GM21576 (cell line): ENCODE data around the gene MYO1G.

Experiments
- ATAC-seq: cut with Tn5 transposase; IDR thresholded peaks from one replicate; pipeline ENCODE4 v1.9.1; 2021; ENCODE audit warnings: mild to moderate bottlenecking, moderate library complexity; ENCODE audit not compliant: unreplicated experiment

The MYO1G gene

DNA sequence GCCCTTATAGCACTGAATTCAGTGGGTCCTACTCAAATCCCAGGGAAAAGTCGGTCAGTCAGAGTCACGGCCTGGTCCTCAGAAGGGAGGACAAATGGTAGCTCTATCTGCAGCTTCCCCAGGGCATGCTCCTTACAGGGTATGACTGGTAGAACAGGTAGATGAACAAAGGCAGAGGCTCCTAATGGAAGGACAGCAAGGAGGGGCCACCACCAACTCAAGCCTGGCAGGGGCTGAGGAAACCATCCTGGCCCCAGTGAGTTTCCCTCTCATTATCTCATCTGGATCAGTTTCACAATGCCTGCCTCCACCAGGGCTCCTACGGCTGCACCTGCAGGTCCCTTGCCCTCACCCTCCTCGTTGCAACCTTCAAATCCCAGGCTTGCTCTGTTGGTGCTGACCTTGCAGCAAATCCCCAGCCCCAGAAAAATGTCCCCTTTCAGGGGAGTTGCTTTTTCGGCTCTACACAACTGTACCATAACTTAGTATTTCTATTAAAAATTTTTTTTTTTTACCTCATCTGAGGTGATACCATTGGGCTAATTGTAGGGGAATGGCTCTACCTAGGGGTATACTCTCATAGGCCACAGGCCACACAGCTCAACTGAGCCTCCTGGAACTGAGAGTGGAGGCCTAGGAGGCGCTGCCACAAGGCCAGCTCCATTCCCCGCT is 2.4 kb upstream of the MYO1G start:
- ATAC-seq, result peak; percentile 0

DNA sequence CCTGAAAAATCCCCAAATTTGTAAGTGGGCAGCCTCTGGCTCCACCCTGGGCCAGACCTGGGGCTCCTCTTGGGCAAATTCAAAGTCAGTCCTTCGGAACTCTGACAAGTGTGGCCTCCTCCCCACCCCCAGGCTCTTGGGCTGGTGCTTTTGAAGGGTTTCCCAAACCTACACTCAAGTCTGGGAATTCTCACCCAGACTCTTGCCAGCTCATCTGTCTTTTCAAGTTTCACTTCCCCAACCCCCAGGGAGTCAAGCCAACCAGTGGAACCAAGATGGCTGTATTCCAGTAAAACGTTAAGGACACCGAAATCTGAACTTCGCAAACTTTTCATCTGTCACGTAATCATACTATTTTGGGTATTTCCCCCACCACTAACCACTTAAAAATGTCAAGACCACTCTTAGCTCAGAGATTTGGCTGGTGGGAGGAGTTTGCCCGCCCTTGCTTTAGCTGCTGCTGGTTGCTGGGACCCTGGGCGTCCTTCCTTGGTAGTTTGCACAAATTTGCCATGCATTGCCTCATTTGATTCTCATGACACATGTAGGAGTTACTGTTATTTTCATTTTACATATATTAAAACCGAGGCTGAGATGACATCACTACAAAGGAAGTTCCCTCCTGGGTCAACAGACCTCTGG is 1.7 kb upstream of the MYO1G start:
- ATAC-seq, result peak; percentile 37

DNA sequence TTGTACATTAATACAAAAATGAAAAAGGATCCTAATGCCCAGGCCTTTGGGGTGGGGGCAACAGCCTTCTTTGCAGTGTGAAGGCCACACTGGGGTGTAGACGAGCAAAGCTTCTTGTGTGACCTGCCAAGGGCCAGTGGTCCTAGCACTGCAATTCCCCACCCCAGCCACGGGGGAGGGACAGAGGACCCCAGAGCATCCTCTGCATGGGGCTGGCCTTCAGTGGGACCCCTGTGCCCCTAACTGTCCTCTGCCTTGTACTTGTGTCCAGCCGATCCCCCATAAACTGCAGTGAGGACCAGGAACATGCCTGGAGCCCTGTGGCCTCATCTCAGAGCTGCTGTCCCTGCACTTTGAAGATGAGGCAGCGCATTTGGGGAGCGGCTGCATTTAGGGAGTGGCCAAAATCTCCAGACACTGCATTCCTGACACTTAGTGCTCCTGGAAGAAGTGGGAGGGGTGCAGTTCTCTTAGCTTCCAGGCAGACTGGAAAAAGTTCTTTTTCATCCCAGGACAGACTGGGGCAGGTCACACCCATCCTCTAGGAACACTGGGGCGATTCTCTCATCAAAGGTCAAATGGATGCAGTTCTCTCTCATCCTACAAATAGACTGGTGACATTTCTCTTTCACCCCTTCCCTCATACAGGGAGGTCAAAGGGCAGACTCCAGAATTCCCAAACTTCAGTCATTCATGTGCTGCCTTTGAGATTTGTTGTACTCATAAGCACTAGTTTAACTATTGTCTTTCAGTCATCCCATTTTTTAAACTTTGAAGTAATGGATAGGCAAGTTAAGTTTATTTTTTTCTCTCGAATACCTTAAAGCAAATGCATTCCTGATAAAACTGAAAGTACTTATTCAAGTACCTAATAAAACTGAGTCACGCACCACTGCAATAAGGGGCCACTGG is 922 bp upstream of the MYO1G start:
- ATAC-seq, result peak; percentile 7

DNA sequence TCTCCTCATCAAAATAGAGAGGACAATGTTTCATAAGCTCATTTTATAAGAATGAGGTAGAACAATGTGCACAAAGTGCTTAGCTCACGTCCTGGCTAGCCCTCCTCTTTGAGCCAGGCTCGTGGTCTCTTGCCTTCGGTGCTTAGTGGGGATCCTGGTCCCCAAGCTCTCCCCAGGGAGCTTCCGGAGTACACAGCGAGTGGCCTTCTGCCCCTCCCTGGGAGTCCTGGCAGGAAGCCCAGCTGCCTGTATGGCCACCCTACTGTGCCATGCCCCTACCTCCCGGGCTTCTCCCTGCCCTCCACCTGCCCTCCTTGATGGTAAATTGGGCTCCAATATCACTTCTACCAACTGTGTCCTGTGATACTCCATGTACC is 868 bp downstream of the MYO1G start:
- ATAC-seq, result no peak

DNA sequence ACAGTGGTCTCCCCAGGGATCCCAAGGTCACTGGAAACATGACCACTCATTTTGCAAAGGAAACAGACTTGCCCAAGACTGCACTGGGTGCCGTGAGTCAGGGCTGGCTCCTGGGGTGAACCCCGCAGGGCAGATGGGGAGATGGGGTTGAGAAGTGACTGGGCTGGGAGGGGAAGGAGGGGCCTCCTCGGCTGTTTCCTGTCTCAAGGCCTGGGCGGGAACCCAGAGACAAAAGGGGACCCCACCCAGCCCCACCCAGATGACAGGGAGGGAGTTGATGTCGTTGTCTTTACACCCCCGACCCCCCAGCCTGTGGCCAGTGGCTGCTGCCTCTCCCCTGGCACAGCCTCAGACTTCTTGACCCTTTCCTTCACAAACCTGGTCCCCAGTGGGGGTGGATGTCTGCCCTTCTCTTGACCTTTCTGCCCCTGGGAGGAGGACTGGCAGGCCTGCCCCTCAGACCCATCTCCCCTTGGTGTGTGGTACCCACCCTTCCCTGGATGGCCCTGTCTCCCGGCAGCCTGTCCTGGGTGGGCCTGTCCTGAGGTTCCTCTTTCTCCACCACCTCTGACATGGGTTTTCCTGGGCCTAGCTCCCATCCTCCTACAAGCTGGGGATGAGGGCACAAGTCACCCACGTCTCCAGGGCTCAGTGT is 1.4 kb downstream of the MYO1G start:
- ATAC-seq, result no peak

DNA sequence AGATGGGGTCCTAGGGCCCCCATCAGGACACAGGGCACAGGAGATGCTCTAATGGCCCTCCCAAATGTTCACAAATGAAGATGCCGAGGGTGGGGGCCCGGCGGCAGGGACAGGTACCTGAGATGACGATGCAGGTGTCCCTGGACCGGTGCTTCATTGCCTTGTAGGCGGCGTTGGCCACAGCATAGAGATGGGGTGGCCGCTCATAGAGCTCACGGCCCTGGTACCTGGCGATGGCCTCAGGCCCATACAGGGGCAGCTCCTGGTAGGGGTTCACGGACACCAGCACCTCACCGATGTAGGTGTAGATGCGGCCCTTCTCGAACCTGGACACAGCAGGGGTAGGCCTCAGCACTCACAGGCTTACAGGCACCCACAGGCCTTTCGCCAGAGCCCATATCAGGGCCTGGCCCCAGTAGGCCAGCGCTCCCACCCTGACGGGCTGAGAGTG is 2.0 kb downstream of the MYO1G start:
- no peak for ATAC-seq

DNA sequence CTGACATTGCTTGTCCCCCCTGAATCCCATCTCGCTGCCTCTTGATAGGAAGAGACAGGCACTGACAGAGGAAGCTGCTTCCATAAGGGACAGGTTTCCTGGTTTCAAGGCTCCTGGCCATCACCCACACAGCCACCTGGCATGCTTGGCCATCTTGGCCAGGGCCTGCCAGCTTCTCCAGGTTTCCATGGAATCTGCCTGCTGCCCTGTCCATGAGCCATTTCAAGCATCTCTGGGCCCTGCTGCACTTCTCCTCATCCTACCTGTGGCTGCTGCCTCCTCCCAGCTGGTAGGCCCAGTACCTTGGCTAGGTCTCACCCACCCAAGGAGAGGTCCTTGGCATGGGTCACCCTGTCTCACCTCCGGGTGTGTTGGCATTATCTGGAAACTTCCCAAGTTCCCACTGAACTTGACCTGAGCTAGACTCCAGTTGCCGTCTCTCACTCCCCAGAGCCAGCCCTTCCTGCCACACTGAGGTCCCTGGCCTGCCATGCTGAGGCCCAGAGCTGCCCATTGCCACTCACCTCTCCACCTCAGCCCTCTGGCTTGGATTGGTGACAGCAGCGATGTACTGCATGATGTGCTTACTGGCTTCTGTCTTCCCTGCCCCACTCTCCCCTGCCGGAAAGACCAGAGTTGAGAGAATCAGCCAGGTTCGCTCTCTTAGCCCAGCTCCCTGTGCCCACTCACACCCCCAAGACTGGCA is 2.6 kb downstream of the MYO1G start:
- ATAC-seq, result no peak

DNA sequence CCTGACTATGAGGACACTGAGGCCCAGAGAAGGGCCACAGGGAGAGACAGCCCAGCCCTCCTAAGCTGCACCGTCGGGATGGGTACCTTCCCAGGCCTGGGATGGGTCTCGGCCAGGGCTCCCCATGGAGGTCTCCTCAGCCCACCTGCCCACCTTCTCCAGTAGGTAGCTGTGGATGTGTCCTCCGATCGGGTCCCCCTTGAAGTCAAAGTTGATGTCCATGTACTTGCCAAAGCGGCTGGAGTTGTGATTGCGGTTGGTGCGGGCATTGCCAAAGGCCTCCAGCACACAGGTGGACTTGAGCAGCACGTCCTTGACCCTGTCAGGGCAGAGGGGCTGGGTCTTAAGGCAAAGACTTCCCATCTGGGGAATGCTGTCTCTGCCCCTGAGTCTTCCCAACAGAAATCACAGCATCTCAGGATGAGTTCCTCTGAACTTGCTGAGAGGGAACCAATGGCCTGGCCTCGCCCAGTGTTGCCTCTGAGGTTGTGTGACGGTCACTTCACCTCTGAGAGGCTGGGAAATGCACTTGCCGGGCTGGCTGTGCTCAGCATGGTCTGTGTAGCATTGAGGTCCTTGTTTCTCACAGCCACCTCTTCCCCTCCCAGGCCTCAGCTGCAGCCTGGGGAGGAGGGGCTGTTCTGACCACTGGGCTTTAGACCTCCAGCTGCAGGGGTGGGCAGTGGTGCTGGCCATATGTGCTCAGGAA is 3.3 kb downstream of the MYO1G start:
- no peak for ATAC-seq

DNA sequence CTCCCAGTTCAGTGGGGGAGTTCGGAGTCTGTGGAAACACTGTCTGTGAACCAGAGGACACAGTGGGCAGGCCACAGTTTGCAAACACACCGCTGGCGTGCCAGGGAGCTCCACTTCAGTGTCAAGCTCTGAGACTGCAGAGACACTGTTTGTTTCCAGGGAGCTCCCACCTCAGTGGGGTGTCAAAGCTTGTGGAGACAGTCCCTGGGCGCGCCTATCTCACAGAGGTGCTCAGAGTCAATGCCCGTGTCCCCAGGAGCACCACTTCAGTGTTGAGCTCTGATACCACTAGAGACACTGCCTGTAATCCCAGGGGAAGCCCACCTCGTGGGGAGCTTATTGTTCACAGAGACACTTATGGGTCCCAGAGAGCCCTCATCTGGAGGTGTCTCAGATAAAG is 4.3 kb downstream of the MYO1G start:
- no peak for ATAC-seq

DNA sequence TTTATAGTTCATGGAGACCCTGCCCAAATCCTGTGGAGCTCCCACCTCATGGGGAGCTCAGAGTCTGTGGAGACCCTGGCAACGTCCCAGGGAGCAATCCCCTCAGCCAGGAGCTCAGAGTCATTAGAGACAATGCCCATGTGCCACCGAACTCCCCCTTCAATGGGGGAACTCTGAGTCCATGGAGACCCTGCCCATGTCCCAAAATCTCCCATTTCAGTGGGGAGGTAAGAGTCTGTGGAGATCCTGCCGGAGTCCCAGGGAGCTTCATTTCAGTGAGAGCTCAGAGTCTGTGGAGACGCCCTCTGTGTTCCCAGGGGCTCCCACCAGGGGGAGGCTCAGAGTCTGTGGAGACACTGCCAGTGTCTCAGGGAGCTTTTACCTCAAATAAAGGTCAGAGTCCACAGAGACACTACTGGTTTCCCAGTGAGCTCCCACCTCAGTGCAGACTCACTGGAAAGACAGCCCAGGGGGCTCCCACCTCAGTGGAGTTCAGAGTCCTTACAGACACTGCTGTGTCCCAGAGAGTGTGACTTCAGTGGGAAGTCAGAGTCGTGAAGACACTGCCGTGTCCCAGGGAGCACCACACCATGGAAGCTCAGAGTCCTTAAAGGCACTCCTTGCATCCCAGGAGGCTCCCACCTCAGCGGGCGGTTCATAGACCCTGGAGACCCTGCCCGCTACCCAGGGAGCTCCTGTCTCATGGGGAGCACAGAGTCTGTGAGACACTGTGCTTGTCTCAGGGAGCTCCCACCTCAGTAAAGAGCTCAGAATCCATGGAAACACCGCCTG is 5.0 kb downstream of the MYO1G start:
- ATAC-seq, result no peak

DNA sequence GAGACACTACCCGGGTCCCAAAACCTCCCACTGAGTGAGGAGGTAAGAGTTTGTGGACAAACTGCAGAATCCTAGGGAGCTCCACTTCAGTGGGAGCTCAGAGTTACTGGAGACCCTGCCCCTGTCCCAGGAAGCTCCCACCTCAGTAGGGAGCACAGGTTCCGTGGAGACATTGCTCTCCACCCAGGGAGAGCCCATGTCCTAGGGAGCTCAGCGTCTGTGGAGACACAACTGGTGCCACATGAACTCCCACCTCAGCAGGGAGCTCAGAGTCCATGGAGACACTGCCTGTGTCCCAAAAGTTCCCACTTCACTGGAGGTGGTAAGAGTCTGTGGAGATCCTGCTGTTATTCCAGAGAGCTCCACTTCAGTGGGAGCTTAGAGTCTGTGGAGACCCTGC is 6.3 kb downstream of the MYO1G start:
- ATAC-seq, result no peak

DNA sequence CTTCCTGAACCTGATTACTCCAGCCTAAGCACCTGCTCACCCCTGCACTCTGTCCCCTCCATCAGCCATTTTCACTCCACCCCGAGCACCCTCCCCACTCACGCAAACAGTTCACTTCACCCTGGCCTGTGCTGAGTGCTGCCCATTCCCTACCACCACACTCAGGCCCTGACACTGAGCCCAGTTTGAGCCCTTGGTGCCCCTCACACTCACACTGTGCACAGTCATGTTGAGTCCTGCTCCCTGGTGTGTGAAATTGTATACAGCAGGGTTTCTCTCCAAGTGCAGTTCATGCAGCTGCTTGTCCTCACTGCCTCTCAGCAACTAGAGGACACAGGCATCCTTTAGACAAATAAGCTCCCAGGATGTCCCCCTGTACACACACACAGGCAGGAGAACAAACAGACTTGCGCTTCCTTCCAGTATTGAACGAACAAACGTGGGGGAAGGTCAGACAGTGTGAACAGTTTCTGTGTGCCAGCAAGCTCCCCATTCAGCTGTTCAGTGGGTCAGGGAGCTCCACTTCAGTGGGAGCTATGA is 6.8 kb downstream of the MYO1G start:
- ATAC-seq, result no peak

DNA sequence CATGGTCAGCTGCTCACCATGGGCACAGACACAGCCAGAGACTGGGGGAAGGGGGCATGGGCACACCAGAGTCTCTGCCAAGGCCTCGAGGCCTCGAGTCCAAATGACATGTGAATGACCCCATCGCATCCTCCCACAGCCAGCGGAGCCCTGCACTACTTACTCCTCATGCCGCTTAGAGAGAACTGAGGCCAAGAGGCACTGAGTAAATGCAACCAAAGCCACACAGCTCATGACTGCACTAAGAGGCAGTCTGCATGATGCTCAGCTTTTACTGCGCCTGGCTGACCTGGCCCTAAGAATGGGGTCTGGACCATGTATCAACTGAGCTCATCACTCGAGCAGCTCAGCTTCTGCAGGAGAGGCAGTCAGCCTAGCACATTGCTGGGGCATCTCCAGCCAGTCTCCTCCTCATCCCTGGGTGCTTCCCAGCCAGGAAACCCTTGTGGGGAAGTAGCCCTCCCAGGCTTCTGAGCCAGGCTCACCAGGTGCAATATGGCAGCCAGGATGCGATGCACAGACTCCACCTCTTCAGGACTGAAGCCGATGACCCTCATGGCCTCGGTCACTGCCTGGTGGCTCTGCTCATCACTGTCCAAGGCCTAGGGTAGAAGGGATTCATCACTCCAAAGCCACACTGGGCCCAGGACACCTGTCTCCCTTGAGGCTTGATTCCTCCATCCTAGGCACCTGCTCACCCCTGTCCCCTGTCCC is 7.5 kb downstream of the MYO1G start:
- no peak for ATAC-seq

DNA sequence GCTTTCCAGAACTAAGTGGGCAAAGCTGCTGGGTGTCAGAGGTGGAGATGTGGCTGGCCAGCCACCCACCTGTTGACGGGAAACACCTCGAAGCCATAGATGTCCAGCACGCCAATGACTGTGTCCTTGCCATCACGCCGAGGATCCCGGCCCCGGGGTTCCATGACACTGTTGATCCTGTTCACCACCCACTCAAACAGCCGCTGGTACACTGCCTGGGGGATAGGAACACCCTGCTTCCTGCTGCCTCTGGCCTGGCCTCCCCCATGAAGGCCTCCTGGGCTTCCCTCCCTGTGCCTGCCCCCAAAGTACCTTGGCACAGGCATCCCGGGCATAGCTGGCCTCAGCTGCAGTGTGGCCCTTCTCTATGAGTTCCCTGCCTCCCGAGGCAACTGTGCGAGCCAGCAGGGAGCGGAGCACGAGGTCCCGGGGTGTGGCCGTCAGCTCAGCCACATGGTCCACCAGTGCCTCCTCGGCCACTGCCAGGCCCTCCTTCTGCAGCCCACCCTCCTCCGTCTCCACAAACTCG is 8.2 kb downstream of the MYO1G start:
- no peak for ATAC-seq

DNA sequence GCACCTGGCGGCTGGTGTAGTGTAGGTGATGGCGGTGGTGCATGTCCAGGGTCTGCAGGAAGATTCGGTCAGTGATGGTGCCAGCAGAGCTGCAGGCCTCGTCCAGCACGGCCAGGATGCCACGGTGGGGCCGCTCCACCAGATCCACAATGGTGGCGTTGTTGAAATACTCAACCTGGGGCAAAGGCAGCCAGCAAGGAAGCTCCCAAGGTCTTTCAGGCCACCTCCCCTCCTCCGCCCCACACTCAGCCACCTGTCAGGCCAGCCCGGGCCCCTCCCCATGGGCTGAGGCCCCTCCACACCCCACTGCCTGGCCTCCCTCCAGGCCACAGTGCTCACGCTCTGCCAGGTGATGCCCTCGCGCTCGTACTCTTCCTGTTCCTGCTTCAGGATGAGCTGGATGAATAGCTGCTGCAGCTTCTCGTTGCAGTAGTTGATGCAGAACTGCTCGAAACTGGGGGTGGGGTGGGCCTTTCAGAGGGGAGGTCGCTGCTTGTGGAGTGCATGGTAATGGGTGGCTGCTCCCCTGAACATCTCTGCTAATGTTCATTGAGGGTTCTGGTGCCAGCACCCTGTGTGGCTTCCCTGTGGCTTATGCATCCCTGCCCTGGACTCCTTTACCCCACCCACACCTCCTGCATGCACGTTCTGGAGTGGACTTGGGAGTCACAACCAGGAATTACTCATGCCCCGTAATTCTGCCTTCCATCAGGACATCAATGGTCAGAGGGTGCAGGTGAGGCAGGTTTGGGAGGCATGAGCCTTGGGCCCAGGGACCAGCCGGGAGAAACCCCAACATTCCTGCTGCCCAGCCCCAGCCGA is 8.9 kb downstream of the MYO1G start:
- no peak for ATAC-seq

DNA sequence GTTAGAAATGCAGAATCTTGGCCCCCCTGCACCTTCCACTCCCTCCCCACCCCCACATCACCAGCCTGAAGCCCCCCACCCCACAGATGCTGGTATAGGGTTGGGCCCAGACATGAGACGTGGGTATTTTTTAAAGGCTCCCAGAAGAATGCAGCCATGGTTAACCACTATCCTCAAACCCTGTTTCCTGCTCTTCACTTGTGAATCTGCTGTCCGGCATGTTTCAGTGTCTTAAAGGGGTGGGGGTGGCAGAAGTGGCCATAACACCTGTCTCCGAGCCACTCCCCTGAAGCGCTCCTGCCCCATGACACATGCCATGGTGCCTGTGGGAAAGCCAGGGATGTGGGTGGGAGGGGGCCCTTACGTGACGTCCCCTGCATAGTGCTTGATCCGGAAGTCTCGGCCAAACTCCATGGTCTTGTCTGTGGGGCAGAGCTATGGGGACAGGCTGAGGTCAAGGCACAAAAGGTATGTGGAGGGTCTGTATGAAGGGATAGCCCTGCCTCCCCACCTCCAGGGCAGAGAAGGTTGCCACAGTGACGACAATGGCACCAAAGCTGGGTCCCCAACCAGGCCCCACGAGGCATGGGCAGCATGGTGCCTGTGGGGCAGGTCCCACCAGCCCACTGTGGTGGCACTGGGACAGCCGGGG is 9.6 kb downstream of the MYO1G start:
- ATAC-seq, result no peak
